GM21381 (cell line): ENCODE measurements around the gene HTATIP2.
"Not testable (repeated sequence)": the region's sequence is repeated elsewhere in the genome, so short reads cannot be mapped to it uniquely, and the experiment has no call there.

Source experiments
- ATAC-seq: cut with Tn5 transposase; IDR thresholded peaks from one replicate; pipeline ENCODE4 v1.9.1; 2021; ENCODE audit warnings: mild to moderate bottlenecking, moderate library complexity; ENCODE audit not compliant: unreplicated experiment

HTATIP2 gene

DNA sequence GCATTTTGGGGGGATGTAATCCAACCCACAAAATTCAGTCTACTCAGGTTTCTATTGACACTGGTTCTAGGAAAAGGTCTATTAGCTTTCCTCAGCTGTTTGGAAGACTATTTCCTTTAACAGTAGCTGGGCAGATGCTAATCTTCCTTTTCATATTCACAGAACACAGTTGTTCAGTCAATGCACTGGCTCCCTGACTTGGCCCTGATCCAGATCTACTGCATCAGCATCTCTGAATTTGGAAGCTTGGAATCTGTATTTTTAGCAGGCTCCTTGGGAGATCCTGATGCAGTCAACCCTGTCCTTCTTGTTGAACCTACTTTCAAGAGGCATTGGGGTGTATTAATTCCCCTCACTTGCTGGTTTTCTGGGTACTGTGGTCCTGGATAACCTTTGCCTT is 6.3 kb downstream of the HTATIP2 start:
- no peak for ATAC-seq

DNA sequence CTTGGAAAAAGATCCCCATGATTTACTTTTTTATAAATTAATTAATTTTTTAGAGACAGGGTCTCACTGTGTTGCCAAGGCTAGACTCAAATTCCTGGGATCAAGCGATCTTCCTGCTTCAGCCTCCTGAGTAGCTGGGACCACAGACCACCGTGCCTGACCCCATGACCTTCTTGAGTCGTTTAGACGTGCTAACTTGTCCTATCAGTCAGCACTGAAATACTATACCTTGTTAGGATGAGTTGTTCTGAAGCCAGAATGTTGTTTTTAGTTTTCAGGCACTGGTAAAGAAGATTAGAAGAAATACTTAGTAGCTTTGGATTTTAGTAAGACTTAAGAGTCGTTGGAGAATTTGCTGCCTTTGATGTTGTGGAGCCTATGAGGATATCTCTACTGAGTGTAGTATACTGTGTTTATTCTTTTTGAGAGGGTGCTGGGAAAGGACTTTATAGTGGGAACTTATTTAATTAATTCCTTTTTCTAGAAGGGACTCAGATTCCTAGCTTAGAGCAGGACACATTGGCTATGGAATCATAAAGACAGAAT is 8.6 kb downstream of the HTATIP2 start:
- ATAC-seq, result no peak

DNA sequence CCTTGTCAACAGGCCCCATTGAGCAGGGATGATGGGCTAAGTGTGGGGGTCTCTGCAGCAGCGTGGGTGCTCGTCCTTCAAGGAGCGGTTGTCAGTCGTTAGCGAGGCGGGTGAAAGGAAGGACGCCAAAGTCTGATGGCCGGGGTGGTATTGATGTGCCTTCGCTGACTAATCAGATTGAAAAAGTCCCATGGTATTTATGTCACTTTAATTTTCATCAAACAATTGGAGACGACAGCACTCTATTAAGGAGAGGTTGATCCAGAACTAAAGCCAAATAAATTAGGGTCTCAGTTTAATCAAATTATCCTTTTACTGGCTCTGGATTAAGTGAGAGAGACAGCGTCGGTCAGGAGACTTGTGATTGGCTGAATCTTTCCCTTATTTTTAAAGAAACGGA is 9.6 kb downstream of the HTATIP2 start:
- no peak for ATAC-seq

DNA sequence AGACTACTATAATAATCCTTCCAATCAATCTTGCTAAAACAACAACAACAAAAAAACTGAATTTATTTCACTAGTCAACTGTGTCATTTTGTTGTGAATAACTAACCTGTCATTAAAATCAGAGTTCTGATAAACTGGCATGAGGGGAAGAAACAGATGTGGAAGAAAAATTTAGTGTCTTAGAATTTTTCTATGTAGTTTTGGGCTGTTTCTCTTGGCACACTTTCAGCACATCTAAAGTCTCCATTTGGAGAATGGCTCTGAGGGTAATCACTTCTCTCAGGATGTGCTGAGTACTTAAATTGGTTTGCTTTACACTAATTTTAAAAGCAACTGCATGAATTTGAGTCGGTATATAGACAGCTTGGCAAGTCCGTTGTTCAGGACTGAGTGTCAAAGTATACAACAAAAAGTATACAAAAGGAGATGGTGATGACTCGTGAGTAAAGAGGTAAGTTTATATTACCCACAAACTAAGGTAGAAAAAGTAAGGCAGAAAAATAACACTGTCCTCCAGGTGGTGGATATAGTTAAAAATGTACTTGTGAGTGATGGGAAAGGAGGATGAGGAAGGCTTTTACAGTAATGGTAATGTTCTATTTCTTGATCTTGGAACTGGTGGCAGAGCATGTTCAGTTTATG is 10.2 kb downstream of the HTATIP2 start:
- ATAC-seq, result no peak

DNA sequence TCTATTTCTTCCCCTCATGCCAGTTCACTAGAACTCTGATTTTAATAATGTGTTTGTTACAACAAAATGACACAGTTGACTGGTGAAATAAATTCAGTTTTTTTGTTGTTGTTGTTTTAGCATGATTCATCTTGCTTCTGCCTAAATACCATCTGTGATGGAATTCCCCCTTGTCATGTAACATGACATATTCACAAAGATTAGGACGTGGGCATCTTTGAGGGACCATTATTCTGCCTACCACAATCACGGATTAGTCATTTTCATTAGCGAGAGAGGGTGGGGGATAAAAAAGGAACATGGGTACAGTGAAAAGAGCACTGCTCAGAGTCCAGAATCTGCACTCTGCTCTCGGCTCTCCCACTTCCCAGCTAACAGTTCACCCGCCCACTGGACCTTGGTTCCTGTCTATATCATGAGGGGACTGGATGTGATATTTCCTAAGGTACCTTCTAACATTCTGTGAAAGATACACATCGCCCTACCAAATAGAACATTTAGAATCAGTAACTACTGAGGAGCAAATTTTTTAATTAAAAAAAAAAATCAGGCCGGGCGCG is 11.3 kb downstream of the HTATIP2 start:
- ATAC-seq, result no peak

DNA sequence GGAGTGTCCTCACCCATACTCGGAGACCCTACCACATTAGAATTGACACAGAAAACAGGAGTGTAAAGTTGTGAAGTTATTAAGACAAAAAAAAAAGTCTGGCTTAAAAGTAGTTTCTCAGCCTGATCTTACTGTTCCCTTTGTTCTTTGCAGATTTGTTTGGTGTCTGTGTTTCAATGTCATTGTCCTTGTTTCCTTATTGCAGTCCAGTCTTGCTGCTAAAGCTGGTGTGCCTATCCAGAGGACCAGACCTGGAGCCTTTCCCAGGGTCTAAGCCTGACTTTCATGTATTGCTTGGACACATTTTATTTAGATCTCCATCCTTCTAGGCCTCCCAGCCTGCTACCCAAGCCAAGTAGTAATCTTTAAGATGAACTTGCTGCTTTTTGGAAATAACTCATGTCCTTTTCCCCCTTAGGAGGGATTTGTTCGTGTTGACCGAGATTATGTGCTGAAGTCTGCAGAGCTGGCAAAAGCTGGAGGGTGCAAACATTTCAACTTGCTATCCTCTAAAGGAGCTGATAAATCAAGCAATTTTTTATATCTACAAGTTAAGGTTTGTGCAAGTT is 12.7 kb downstream of the HTATIP2 start:
- ATAC-seq, result no peak

DNA sequence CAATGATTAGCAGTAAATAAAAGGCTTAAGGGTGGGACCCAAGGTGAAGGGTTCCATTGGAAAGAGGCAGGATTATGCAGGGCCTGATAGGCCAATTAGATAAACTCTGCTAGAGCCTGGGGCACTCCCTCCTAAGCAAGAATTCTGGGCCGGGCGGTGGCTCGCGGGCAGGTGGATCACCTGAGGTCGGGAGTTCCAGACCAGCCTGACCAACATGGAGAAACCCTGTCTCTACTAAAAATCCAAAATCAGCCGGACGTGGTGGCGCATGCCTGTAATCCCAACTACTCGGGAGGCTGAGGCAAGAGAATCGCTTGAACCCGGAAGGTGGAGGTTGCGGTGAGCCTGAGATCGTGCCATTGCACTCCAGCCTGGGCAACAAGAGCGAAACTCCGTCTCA is 22.5 kb downstream of the HTATIP2 start:
- not testable (repeated sequence) for ATAC-seq

DNA sequence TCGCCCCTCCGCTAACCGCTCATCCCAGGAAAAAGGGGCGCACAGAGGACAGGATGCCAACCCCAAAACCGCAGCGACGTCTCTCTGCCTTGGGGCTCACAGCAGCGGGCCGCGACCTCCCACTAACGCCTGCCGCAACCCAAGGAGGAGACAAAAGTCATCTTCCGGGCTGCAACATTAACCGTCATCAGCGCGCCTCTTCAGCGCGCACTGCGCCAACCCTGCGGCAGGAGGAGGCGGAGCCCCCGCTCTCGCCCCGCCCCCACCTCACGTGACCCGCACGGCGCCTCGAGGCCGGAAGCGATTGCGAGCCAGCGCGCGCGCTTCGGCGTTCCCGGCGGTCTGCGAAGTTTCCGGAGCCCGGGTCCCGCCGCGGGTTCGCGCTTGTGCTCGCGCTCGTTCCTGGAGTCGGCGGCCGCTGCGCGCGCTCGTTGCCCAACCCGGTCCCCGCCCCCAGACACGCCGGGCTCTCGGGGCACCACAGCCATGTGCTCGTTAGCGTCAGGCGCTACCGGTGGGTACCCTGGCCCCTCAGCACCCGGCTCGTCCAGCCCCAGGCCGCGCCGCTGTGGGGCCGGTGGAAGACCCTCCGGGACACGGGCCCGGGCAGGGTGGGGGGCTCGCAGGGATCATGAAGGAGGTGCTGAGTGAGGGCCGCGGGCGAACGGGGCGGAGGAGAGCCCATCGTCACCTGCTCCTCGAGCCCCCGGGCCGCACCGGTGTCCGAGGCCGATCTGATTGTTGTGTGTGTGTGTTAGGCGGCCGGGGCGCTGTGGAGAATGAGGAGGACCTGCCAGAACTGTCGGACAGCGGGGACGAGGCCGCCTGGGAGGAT is 24.0 kb downstream of the HTATIP2 start, which contains the start of gene PRMT3:
Gene PRMT3, plus strand, starts transcription at position 456 of the 835 bp plus-strand sequence. Its CDS starts 31 bp downstream, at position 487.
- ATAC-seq, result peak; percentile 81

DNA sequence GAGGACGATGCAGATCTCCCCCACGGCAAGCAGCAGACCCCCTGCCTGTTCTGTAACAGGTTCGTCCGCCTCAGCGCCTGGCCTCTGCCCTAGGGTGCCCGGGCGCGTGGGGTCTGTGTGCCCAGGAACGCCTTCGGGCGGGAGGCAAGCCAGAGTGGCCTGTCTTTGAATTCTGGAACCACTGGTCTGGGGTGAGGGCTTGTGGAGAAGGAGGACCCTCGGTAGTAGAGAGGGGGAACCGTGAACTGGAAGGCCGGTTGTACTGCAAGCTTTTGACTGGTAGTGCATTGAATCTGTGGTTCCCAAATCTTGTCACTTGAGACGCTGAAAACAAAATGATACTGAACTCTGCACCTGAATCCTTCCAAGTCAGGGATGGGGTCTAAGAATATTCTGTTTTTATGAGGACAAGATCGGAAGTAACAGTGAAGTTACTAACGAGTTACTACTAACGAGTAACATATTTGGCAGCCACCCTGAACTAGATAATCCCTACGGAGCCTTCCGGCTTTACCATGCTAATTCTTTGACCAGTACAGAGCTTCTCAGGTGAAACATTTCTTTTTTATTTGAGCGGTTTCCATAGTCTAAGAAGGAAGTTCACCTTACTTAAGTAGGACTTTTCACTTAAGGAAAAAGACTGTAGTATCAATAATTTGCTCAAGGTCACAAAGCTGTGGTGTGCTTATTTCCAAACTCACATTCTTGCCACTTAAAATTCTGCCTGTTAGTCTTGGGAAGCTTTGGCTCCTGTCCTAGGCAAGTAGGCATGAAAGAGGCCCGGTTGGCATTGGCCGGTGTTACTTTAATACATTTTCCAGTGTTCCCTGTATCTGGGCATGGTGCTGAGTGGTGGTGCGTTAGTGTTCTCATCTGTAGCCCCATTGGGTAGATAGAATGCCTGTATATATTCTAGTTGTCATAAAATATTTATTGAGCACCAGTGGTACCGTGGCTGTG is 24.9 kb downstream of the HTATIP2 start:
- ATAC-seq, result peak; percentile 17

DNA sequence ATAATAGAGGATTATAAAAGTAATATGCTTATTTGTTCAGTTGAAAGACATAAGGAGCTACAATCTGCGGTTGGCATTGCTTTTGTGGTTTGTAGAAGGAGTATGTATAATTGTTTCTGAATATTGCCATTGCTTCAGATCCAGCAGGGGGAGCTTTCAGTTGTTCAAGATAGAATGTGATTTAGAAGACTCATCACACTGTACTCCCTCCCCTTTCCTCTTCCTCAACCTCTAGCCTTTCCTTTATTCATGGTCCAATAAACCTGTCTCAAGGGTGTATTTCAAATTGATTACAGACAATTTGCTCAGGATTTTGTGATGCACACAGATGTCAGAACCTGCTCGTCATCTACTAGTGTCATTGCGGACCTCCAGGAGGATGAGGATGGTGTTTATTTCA is 33.8 kb downstream of the HTATIP2 start:
- ATAC-seq, result peak; percentile 87

DNA sequence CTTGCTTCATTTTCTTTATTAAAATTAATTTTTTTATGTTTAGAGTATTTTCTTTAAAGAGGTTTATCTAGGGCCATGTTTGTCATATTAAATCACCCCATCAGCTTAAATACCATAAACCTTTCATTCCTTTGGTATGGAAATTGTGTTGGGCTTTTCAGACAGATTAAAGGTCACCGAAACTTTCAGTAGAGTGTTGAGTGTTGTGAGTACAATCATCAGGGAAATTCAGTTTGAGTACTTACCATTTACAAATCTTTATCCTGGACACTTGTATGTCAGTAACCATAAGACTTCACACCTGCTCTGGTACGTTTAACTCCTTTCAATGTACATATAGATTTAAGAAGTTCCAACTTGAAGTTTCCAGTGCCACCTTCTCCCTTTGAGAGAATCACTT is 36.0 kb downstream of the HTATIP2 start:
- no peak for ATAC-seq

DNA sequence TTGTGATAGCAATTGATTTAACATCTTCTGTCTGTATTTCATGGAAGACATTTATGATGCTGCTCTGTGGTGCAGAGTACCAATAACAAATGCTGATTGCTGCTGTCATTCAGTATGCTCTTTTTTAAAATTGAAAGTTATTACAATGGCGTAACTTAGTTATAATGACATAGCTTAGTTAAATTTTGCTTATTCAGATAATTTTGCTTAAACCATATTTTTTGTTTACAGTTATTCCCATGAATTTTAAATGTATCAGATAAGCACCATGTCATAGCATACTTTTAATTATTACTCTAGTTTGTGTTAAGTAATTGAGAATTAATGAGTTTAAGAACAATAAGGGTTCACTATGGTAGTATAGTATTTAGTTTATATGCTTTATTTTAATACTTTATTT is 39.5 kb downstream of the HTATIP2 start:
- ATAC-seq, result no peak

DNA sequence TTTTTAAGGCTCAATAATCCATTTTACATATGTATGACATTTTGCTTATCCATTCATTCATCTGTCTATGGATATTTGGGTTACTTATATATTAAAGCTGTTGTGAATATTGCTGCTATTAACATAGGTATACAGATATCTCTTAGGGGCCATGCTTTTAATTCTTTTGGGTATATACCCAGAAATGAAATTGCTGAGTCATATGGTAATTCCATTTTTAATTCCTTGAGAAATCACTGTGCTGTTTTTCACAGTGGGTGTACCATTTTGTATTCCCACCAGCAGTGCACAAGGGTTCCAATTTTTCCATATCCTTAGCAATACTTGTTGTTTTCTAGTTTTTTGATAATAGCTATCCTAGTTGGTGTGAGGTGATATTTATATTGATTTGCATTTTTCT is 43.0 kb downstream of the HTATIP2 start:
- ATAC-seq, result no peak

DNA sequence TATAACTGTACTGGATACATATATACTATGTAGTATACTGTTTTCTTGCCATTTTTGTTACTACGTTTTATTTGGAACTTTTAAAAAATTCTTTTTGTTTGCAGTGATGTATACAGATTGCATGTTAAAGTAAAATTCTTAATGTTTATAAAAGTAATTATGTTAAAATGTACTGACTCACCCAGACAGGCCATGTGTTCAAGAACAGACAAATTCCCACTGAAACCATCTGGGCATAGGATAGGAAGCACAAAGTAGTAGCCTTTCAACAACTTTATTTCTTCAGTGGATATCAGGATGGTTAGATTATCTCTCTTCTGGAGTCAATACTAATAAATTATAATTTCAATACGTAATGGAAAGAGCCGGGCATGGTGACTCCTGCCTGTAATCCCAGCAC is 43.8 kb downstream of the HTATIP2 start:
- no peak for ATAC-seq

DNA sequence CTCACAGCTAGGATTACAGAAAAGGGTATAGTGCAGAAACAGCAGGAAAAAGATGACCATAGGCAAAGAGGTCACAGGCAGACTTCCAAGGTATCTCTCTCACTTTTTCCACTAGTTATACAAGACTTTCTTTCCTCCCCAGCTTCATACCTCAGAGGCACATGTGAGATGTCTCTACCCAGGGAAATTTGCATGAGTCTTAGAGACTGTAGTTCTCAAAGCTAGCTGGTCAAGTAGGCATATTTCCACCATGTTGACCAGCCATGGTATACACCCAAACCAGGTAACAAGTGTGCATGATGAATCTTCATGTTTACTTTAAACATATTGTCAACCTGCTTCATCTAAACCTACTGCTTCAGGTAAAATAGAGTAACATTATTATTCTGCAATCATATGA is 51.9 kb downstream of the HTATIP2 start:
- ATAC-seq, result no peak

DNA sequence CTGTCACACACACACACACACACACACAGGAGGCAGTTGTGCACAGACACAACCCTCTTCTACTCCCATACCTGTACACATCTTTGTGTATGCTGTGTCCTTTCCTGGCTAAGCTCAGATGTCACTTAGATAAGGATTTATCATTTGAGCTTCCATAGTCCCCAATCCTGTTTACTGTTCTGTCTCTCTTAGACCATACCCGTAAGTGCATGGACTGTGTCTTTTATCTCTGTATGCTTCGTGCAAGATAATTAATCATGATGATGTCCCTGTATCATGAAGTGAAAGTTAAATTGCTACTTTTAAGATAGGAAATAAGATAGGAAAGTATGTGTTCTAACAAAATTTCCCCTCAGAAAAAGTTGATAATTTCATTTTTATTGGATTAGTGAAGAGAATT is 54.3 kb downstream of the HTATIP2 start:
- ATAC-seq, result no peak

DNA sequence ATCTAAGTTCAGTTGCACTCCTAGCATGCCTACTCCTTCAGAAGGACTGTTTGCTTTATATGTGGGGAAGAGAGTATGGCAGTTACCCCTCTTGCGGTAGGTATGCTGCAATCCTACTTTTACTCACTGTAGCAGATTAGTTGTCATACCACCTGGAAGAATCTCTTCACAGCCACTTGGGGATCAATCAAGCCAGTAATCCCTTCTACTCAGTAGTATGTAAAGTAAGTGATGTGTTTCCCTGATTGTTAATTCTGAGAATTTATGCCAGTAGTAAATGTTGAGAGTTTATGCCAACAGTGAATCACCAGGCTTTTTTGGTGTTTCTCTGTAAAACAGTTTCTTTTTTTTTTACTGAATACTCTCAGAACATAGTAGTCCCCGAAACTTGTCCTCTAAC is 58.4 kb downstream of the HTATIP2 start:
- no peak for ATAC-seq

DNA sequence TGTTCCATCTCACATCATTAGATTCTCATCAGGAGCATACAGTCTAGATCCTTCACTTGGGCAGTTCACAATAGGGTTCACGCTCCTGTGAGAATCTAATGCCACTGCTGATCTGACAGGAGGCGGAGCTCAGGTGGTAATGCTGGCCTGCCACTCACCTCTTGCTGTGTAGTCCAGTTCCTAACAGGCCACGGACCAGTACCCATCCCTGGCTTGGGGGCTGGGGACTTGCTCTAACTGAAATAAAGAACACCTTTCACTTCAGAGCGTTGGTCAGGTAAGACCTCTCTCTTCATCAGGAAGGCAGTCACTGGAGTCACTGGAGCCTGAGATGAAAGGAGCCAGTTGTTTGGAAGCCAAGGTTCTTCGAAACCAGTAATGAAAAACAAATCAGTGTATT is 65.7 kb downstream of the HTATIP2 start:
- ATAC-seq, result no peak
